HG03025 (cell line): ENCODE measurements around the gene OSBPL6.

Experiments used
- ATAC-seq: cut with Tn5 transposase; IDR thresholded peaks from one replicate; pipeline ENCODE4 v1.9.1; 2021; ENCODE audit warnings: mild to moderate bottlenecking, moderate library complexity; ENCODE audit not compliant: unreplicated experiment, low FRiP score

The OSBPL6 gene

DNA sequence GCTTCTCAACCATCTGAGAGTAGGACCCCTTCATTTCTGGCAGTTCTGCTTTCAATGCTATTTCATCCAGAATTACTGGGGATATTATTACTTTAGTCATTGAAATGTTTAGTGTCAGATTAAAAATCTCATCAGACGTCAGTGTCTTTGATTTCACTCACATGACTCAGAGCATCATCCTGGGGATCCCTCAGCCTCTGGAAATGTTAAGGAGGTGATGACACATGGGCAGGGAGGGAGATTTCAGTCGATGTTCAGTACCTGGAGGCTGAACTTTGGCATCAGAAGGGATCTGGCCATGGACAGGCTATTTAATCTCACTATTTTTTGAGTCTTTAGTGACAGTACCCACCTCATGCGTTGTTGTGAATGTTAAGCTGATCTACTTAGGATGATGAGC is 39.1 kb downstream of the OSBPL6 start:
- ATAC-seq, result no peak

- no peak for ATAC-seq
Measured at GRCh38 chr2:178234648-178235047, 40.3 kb downstream of the OSBPL6 start.

GRCh38 chr2:178237488-178238153 is 43.3 kb downstream of the OSBPL6 start:
- no peak for ATAC-seq

GRCh38 chr2:178238154-178238521 is 43.8 kb downstream of the OSBPL6 start:
- no peak for ATAC-seq

GRCh38 chr2:178238750-178239149 is 44.4 kb downstream of the OSBPL6 start:
- ATAC-seq, result no peak

DNA sequence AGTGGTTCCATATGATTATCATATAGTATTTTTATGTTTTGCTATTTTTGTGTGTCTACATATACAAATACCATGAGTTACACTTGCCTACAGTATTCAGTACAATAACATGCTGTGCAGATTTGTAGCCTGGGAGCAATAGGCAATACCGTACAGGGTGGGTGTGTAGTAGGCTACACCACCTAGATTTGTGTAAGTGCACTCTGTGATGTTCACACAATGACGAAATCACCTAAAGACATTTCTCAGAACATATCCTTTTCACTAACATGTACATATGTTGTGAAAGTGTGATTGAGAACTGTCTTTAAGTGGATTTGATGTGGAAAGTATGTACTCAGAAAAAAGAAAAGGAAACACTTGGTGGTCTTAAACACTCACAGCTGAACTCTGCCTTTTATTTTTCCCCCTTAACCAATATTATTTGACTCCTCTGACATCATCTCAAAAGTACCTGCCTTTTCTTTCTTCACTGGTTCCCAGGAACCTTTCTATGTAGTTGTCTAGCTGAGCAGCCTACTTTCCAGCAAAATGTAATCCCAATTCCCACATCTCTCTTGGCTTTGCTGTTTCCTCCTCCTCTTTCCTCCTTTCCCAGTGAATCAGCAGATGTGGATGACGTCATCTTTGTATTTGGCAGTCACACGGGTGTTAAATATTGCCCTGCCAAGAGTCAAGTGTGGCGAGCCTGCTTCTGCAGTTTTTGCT is 47.7 kb downstream of the OSBPL6 start:
- ATAC-seq, result no peak

DNA sequence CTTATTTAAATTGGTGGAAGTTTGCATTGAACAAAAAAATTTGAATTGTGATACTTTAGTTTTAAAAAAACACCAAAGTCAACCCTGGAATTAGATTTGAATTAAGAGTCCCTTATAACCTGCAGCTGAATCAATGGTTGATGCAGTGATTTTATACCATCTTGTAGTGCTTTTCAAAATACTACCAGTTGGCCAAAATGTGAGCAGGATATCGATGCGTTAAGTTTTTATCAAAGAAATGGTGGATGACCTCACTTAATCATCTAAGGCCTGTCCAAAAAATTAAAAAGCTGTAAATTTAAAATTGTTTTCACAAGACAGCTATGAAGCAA is 48.2 kb downstream of the OSBPL6 start:
- no peak for ATAC-seq

GRCh38 chr2:178243961-178244360 is 49.6 kb downstream of the OSBPL6 start:
- ATAC-seq, result no peak

- ATAC-seq, result no peak
Measured at GRCh38 chr2:178244777-178245176, 50.5 kb downstream of the OSBPL6 start.

- no peak for ATAC-seq
Measured at GRCh38 chr2:178246696-178247095, 52.4 kb downstream of the OSBPL6 start.

GRCh38 chr2:178247250-178247649 is 52.9 kb downstream of the OSBPL6 start:
- ATAC-seq, result no peak

DNA sequence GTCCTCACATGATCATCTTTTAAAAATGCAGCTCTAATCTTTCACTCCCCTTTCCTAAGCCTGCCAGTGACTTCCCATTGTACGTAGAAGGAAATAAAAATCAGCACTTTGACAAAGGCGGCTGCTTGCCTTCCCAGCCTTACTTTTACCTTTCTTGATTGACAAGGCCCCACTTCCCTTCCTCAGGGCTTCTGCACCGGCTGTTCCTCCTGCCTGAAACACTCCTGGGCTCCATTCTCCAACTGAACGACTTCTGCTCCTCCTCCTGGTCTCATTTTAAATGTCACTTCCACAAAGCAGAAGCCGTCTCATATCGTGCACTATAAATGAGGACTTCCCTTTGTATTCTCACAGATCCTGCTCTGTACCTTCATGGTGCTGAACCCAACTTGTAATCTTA is 56.1 kb downstream of the OSBPL6 start:
- no peak for ATAC-seq

- no peak for ATAC-seq
Measured at GRCh38 chr2:178251151-178251955, 57.0 kb downstream of the OSBPL6 start.

DNA sequence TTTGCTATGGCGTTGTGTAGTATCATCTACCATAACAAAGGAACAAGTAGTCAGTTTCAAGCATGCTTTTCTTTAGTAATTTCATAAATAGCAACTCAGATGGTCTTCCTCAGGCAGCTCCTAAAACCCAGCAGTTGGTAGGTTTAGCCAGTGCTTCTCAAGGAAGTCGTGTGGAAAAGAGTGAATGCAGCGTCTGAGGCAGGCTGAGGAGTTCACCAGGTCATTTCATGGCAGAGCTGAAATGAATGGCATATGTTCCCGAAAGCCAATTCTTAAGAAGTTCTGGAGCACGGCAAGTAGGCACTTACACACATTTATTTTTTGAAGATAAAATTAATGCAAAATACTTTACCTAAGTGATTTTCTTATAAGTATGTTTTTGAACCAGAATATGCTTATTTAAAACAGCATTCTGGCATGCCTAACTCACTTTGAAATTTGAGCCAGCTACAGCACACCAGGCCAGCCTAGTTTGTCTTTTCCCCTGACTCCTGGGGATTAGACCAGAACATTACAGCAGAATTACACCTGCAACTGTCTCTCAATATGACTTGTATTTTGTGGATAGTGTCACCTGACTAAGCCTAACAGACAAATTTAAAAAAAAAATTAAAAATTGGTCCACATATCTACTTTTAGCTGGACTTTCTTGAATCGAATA is 62.2 kb downstream of the OSBPL6 start:
- no peak for ATAC-seq

- no peak for ATAC-seq
Measured at GRCh38 chr2:178257127-178257526, 62.8 kb downstream of the OSBPL6 start.

GRCh38 chr2:178258916-178259315 is 64.6 kb downstream of the OSBPL6 start:
- no peak for ATAC-seq

GRCh38 chr2:178263159-178263860 is 69.0 kb downstream of the OSBPL6 start:
- ATAC-seq, result no peak

DNA sequence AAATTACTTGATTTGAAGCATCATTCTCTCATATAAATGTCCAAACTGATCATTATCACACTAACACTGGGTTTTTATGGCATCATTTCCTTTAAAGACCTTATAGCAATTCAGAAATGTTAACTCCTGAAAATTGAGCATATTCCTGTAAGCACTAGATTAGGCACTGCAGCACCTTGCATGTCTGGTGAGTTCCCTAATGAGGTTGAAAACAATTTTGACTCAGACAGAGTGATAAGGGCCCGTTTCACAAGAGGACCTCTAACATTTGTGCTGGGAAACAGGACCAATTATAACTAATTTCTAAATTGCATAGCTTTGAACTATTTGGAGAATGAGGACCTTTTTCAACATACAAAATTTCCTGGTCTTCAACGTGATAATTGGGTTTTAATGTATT is 69.9 kb downstream of the OSBPL6 start:
- no peak for ATAC-seq

- no peak for ATAC-seq
Measured at GRCh38 chr2:178265851-178266250, 71.5 kb downstream of the OSBPL6 start.

GRCh38 chr2:178266445-178266844 is 72.1 kb downstream of the OSBPL6 start:
- no peak for ATAC-seq

- no peak for ATAC-seq
Measured at GRCh38 chr2:178267660-178268059, 73.3 kb downstream of the OSBPL6 start.
